AG20443 (cell line): ENCODE results near the gene TRIM7.
"Not testable (repeated sequence)": the region's sequence is repeated elsewhere in the genome, so short reads cannot be mapped to it uniquely, and the experiment has no call there.

Source experiments
- DNase-seq: peaks from one replicate; pipeline ENCODE4 v3.0.0; 2012; ENCODE audit warnings: low spot score, mixed read lengths

Gene TRIM7

GRCh38 chr5:181212934-181213333 is 7.9 kb upstream of the TRIM7 start:
- DNase-seq, result no peak

- no peak for DNase-seq
Observed at GRCh38 chr5:181212080-181212479, 7.1 kb upstream of the TRIM7 start.

GRCh38 chr5:181211208-181211607 is 6.2 kb upstream of the TRIM7 start:
- DNase-seq, result no peak

GRCh38 chr5:181210698-181211097 is 5.7 kb upstream of the TRIM7 start:
- not testable (repeated sequence) for DNase-seq

- DNase-seq, result not testable (repeated sequence)
Observed at GRCh38 chr5:181210148-181210547, 5.2 kb upstream of the TRIM7 start.

GRCh38 chr5:181209006-181209405 is 4.0 kb upstream of the TRIM7 start:
- DNase-seq, result not testable (repeated sequence)

GRCh38 chr5:181207960-181208253 is 2.9 kb upstream of the TRIM7 start:
- no peak for DNase-seq

- peak; percentile 69 for DNase-seq
Observed at GRCh38 chr5:181207214-181207959, 2.4 kb upstream of the TRIM7 start.

- DNase-seq, result no peak
Observed at GRCh38 chr5:181205761-181206649, 1.0 kb upstream of the TRIM7 start.

- DNase-seq, result no peak
Observed at GRCh38 chr5:181204113-181204825, 727 bp downstream of the TRIM7 start.

- no peak for DNase-seq
Observed at GRCh38 chr5:181203777-181204112, 1.3 kb downstream of the TRIM7 start.

GRCh38 chr5:181203093-181203711 is 1.8 kb downstream of the TRIM7 start:
- DNase-seq, result peak; percentile 67

- no peak for DNase-seq
Observed at GRCh38 chr5:181200816-181201215, 4.2 kb downstream of the TRIM7 start.

- no peak for DNase-seq
Observed at GRCh38 chr5:181199881-181200638, 4.9 kb downstream of the TRIM7 start.

GRCh38 chr5:181198905-181199519 is 6.0 kb downstream of the TRIM7 start:
- no peak for DNase-seq

GRCh38 chr5:181198106-181198685 is 6.8 kb downstream of the TRIM7 start:
- DNase-seq, result no peak

- DNase-seq, result no peak
Observed at GRCh38 chr5:181197326-181197951, 7.6 kb downstream of the TRIM7 start.

- no peak for DNase-seq
Observed at GRCh38 chr5:181195249-181195761, 9.7 kb downstream of the TRIM7 start.

GRCh38 chr5:181194489-181195248 is 10.3 kb downstream of the TRIM7 start:
- DNase-seq, result no peak
